Stimulated activated CD4-positive, alpha-beta T cell treated with anti-CD3 and anti-CD28 coated beads, Interleukin-12 subunit alpha, Interleukin-12 subunit beta, amount 100 ng/mL, for 24 hours (primary cell): Measurements from ENCODE around the gene PCMTD2.
A peak's percentile ranks its signal among the peaks of the same experiment; 100 is the strongest.

ENCODE experiments used
- DNase-seq, 2 experiments: peaks; one replicate each; pipeline ENCODE4 v3.0.0-alpha.2; 2020; ENCODE audit warnings: low read depth in 2 of 2

PCMTD2 gene

GRCh38 chr20:64256282-64256935 is 861 bp downstream of the PCMTD2 start:
- no peak for DNase-seq

GRCh38 chr20:64257107-64257757 is 1.7 kb downstream of the PCMTD2 start:
- no peak for DNase-seq

GRCh38 chr20:64258071-64258823 is 2.7 kb downstream of the PCMTD2 start:
- no peak for DNase-seq

- DNase-seq = no peak
Observed at GRCh38 chr20:64260239-64260638, 4.7 kb downstream of the PCMTD2 start.

- no peak for DNase-seq
Observed at GRCh38 chr20:64261138-64261537, 5.6 kb downstream of the PCMTD2 start.

- no peak for DNase-seq
Observed at GRCh38 chr20:64264091-64264490, 8.5 kb downstream of the PCMTD2 start.

- no peak for DNase-seq
Observed at GRCh38 chr20:64265201-64265600, 9.7 kb downstream of the PCMTD2 start.

GRCh38 chr20:64266988-64267387 is 11.4 kb downstream of the PCMTD2 start:
- no peak for DNase-seq

GRCh38 chr20:64268174-64268573 is 12.6 kb downstream of the PCMTD2 start:
- DNase-seq = no peak

GRCh38 chr20:64269604-64270411 is 14.3 kb downstream of the PCMTD2 start:
- DNase-seq = no peak

- DNase-seq = no peak
Observed at GRCh38 chr20:64271636-64272035, 16.1 kb downstream of the PCMTD2 start.

- DNase-seq = no peak
Observed at GRCh38 chr20:64273109-64273508, 17.6 kb downstream of the PCMTD2 start.

GRCh38 chr20:64276817-64277216 is 21.3 kb downstream of the PCMTD2 start:
- DNase-seq = no peak

GRCh38 chr20:64277571-64278316 is 22.2 kb downstream of the PCMTD2 start:
- no peak for DNase-seq

GRCh38 chr20:64278317-64278681 is 22.8 kb downstream of the PCMTD2 start:
- no peak for DNase-seq

GRCh38 chr20:64279826-64280459 is 24.4 kb downstream of the PCMTD2 start:
- DNase-seq = no peak

GRCh38 chr20:64280460-64280843 is 24.9 kb downstream of the PCMTD2 start:
- DNase-seq = no peak

- DNase-seq = no peak
Observed at GRCh38 chr20:64283646-64284045, 28.1 kb downstream of the PCMTD2 start.

- DNase-seq = peak; percentile 60 to 89
Observed at GRCh38 chr20:64285579-64286446, 30.3 kb downstream of the PCMTD2 start.
